Posterior cingulate gyrus (tissue), 11 donors: ENCODE results near the gene MERTK.
"Not testable (repeated sequence)": the region's sequence is repeated elsewhere in the genome, so short reads cannot be mapped to it uniquely, and the experiment has no call there.

ENCODE experiments used
- DNase-seq, 10 donors: peaks; one replicate each; pipeline versions ENCODE4 v3.0.0 to v3.0.0-alpha.2; 2020 to 2021; ENCODE audit warnings: mixed read lengths in 3 of 10
- intact Hi-C: fragments of 100-400 bp; cut with DNase I; formaldehyde crosslinking; loops from one replicate; pipeline ENCODE4 v1.15.1; 2023

MERTK gene

GRCh38 chr2:112032689-112033465 is 134.5 kb downstream of the MERTK start:
- intact Hi-C loops, result no loop called here
- DNase-seq, result peak in 2 of 10 donors; percentile 9 to 25

GRCh38 chr2:112033600-112033999 is 135.2 kb downstream of the MERTK start:
- no peak for DNase-seq
- intact Hi-C loops, result no loop called here

- intact Hi-C loops, result no loop called here
- no peak for DNase-seq
Measured at GRCh38 chr2:112034924-112035323, 136.5 kb downstream of the MERTK start.

GRCh38 chr2:112035786-112036185 is 137.4 kb downstream of the MERTK start:
- no peak for DNase-seq
- intact Hi-C loops, result no loop called here

- DNase-seq, intact Hi-C loops: not testable (repeated sequence)
Measured at GRCh38 chr2:112039556-112039955, 141.1 kb downstream of the MERTK start.

GRCh38 chr2:112040066-112040465 is 141.7 kb downstream of the MERTK start:
- DNase-seq, intact Hi-C loops: not testable (repeated sequence)

- intact Hi-C loops, result not testable (repeated sequence)
Measured at GRCh38 chr2:112041460-112041859, 143.1 kb downstream of the MERTK start.

GRCh38 chr2:112045446-112046014 is 147.1 kb downstream of the MERTK start:
- no peak for DNase-seq
- intact Hi-C loops, result no loop called here

More at GRCh38 chr2:112041460-112041859, 143.1 kb downstream of the MERTK start:
- not testable (repeated sequence) for DNase-seq

GRCh38 chr2:112046231-112046630 is 147.8 kb downstream of the MERTK start:
- no peak for DNase-seq

GRCh38 chr2:112047537-112048235 is 149.3 kb downstream of the MERTK start:
- intact Hi-C loops, result loop anchor here (1.0 kb wide), 1 partner anchor 160 kb away; no protein-coding TSS in a partner anchor
- DNase-seq, result no peak

More at GRCh38 chr2:112046231-112046630, 147.8 kb downstream of the MERTK start:
- intact Hi-C loops, result no loop called here

- intact Hi-C loops, result loop anchor here (1.0 kb wide), 1 partner anchor 161 kb away; no protein-coding TSS in a partner anchor
- DNase-seq, result no peak
Measured at GRCh38 chr2:112048236-112048592, 149.8 kb downstream of the MERTK start.

GRCh38 chr2:112048887-112049286 is 150.5 kb downstream of the MERTK start:
- intact Hi-C loops, result loop anchor here (1.0 kb wide), 1 partner anchor 162 kb away; no protein-coding TSS in a partner anchor
- no peak for DNase-seq

GRCh38 chr2:112050316-112050715 is 151.9 kb downstream of the MERTK start:
- intact Hi-C loops, result loop anchor here (5.0 to 10.0 kb wide), 2 partner anchors 202 to 594 kb away; partner anchors contain the start of gene SLC20A1
- DNase-seq, result no peak

- intact Hi-C loops, result loop anchor here (5.0 to 10.0 kb wide), 2 partner anchors 198 to 591 kb away; partner anchors contain the start of gene SLC20A1
- peak; percentile 92 to 100 (median 96) for DNase-seq
Measured at GRCh38 chr2:112053917-112054846, 155.8 kb downstream of the MERTK start.

- intact Hi-C loops, result loop anchor here (5.0 to 10.0 kb wide), 3 partner anchors 197 to 590 kb away; partner anchors contain the start of genes SLC20A1 and TTL
- DNase-seq, result peak; percentile 90 to 99 (median 95)
Measured at GRCh38 chr2:112054847-112055729, 156.7 kb downstream of the MERTK start, which contains the start of gene TMEM87B. Gene TMEM87B (plus strand): TSS chr2:112055269. CDS start chr2:112055592, 323 bp downstream.

GRCh38 chr2:112055730-112056625 is 157.6 kb downstream of the MERTK start:
- peak in 9 of 10 donors; percentile 10 to 84 (median 29) for DNase-seq
- intact Hi-C loops, result loop anchor here (5.0 to 10.0 kb wide), 2 partner anchors 426 to 589 kb away; partner anchors contain the start of genes SLC20A1 and TTL

- DNase-seq, result no peak
- intact Hi-C loops, result loop anchor here (5.0 to 10.0 kb wide), 2 partner anchors 426 to 588 kb away; partner anchors contain the start of genes SLC20A1 and TTL
Measured at GRCh38 chr2:112056626-112056987, 158.2 kb downstream of the MERTK start.
